HG03103 (cell line): ENCODE data around the gene GSK3B.

ENCODE experiments used
- ATAC-seq: cut with Tn5 transposase; IDR thresholded peaks from one replicate; pipeline ENCODE4 v1.9.1; 2021; ENCODE audit warnings: low read depth; ENCODE audit not compliant: unreplicated experiment

Gene GSK3B

GRCh38 chr3:119834754-119835370, 259.4 kb downstream of the GSK3B start:
- ATAC-seq: no peak

GRCh38 chr3:119831941-119832371, 262.3 kb downstream of the GSK3B start:
- no peak for ATAC-seq

GRCh38 chr3:119831022-119831421, 263.2 kb downstream of the GSK3B start:
- ATAC-seq: no peak

- no peak for ATAC-seq
These were observed 264.8 kb downstream of the GSK3B start for GRCh38 chr3:119829420-119829819.

- ATAC-seq: no peak
These were observed 267.3 kb downstream of the GSK3B start for GRCh38 chr3:119826711-119827608.

GRCh38 chr3:119825820-119826219, 268.4 kb downstream of the GSK3B start:
- ATAC-seq: no peak

- no peak for ATAC-seq
These were observed 274.4 kb downstream of the GSK3B start for GRCh38 chr3:119819806-119820205.

GRCh38 chr3:119818937-119819336, 275.3 kb downstream of the GSK3B start:
- ATAC-seq: no peak

- ATAC-seq: no peak
These were observed 276.5 kb downstream of the GSK3B start for GRCh38 chr3:119817583-119818363.

GRCh38 chr3:119817071-119817470, 277.2 kb downstream of the GSK3B start:
- no peak for ATAC-seq

GRCh38 chr3:119815716-119816115, 278.5 kb downstream of the GSK3B start:
- no peak for ATAC-seq

- ATAC-seq: no peak
These were observed 281.7 kb downstream of the GSK3B start for GRCh38 chr3:119812491-119813058.

GRCh38 chr3:119810018-119810435, 284.2 kb downstream of the GSK3B start:
- peak; percentile 83 for ATAC-seq

- ATAC-seq: no peak
These were observed 284.8 kb downstream of the GSK3B start for GRCh38 chr3:119809249-119810017.

- no peak for ATAC-seq
These were observed 285.4 kb downstream of the GSK3B start for GRCh38 chr3:119808843-119809242.

- ATAC-seq: no peak
These were observed 286.0 kb downstream of the GSK3B start for GRCh38 chr3:119808244-119808643.

- ATAC-seq: no peak
These were observed 293.4 kb downstream of the GSK3B start for GRCh38 chr3:119800844-119801243.

- ATAC-seq: no peak
These were observed 297.5 kb downstream of the GSK3B start for GRCh38 chr3:119796785-119797184.

GRCh38 chr3:119796368-119796767, 297.9 kb downstream of the GSK3B start:
- ATAC-seq: no peak

GRCh38 chr3:119795849-119796248, 298.4 kb downstream of the GSK3B start:
- no peak for ATAC-seq
